Gastroesophageal sphincter (tissue), 4 donors: ENCODE data around the gene ATP2C2. TPM values are rescaled to one million over a fixed set of nuclear protein-coding genes. Genes with fewer than 3 reads are reported as not detected.

Source experiments
- ATAC-seq: fragments of 150-250 bp; one replicate; pipeline ENCODE4 v1.9.1; 2016; ENCODE audit warnings: mild to moderate bottlenecking, moderate library complexity
- H3K27ac ChIP-seq, 4 donors: fragments of 200-600 bp; sonication (generic) in 3 of 4; 1 replicate in 3 of 4; 2 replicates in 1 of 4; pipeline ENCODE4 v1.5.1; 2016 to 2019
- H3K27me3 ChIP-seq: fragments of 200-600 bp; sonication (generic); one replicate; pipeline ENCODE4 v1.5.1; 2019
- H3K36me3 ChIP-seq, 2 donors: fragments of 200-600 bp; sonication (generic); one replicate each; pipeline ENCODE4 v1.5.1; 2019; ENCODE audit warnings: control low read depth in 1 of 2
- H3K4me1 ChIP-seq, 3 donors: fragments of 200-600 bp; sonication (generic); 1 replicate in 2 of 3; 2 replicates in 1 of 3; pipeline ENCODE4 v1.5.1; 2016 to 2019; ENCODE audit warnings: control low read depth in 2 of 3
- H3K4me3 ChIP-seq, 2 donors: fragments of 200-600 bp; sonication (generic); one replicate each; pipeline ENCODE4 v1.5.1; 2019; ENCODE audit warnings: mild to moderate bottlenecking in 1 of 2, moderate library complexity in 1 of 2
- H3K9me3 ChIP-seq, 3 donors: fragments of 200-600 bp; sonication (generic); one replicate each; pipeline ENCODE4 v1.5.1; 2017 to 2019; ENCODE audit warnings: control low read depth in 2 of 3
- EP300 ChIP-seq: sonication (generic); formaldehyde crosslinking; IDR thresholded peaks from one replicate; pipeline ENCODE4 v1.6.1; 2017; ENCODE audit warnings: antibody characterized with exemption, mild to moderate bottlenecking
- POLR2A ChIP-seq, 2 donors: fragments of 450-650 bp; IDR thresholded peaks; one replicate each; pipeline ENCODE4 v1.6.1; 2017; ENCODE audit warnings: antibody characterized with exemption in 2 of 2, mild to moderate bottlenecking in 2 of 2, moderate library complexity in 1 of 2
- POLR2AphosphoS5 ChIP-seq: sonication (generic); formaldehyde crosslinking; IDR thresholded peaks from one replicate; pipeline ENCODE4 v1.6.1; 2017; ENCODE audit warnings: antibody characterized with exemption
- WGBS, 2 donors: methylation state at CpG; one replicate each; pipeline ENCODE4 v1.1.5; 2018; ENCODE audit warnings: low coverage in 1 of 2; 5-methylcytosine and 5-hydroxymethylcytosine counted together
- total RNA-seq, 4 donors: library from RNA; depleted of rRNA; stranded (reverse); fragments of >200 nt; gene quantifications; one replicate each; pipeline ENCODE4 v1.1.0, GENCODE V29; 2016
- TF ChIP-seq, protein P1 (sequence below), 4 experiments: fragments of 200-600 bp in 2 of 4; fragments of 450-650 bp in 2 of 4; sonication (generic) in 1 of 4; IDR thresholded peaks; one replicate each; pipeline ENCODE4 v1.5.1; 2017 to 2019; ENCODE audit warnings: antibody characterized with exemption in 4 of 4, mild to moderate bottlenecking in 2 of 4, moderate library complexity in 2 of 4

The ATP2C2 gene
- total RNA-seq, 4 donors from 2014 or later: 0.13 to 1.3 (median 0.31) TPM; not detected in 1

- ATAC-seq: no peak
- no peaks in the 10 kb centered on the region for H3K4me1 ChIP-seq
- no peak for TF ChIP-seq POLR2A (IDR thresholded peaks at IDR 0.05)
- no peak for TF ChIP-seq EP300
- TF ChIP-seq, protein P1, sequence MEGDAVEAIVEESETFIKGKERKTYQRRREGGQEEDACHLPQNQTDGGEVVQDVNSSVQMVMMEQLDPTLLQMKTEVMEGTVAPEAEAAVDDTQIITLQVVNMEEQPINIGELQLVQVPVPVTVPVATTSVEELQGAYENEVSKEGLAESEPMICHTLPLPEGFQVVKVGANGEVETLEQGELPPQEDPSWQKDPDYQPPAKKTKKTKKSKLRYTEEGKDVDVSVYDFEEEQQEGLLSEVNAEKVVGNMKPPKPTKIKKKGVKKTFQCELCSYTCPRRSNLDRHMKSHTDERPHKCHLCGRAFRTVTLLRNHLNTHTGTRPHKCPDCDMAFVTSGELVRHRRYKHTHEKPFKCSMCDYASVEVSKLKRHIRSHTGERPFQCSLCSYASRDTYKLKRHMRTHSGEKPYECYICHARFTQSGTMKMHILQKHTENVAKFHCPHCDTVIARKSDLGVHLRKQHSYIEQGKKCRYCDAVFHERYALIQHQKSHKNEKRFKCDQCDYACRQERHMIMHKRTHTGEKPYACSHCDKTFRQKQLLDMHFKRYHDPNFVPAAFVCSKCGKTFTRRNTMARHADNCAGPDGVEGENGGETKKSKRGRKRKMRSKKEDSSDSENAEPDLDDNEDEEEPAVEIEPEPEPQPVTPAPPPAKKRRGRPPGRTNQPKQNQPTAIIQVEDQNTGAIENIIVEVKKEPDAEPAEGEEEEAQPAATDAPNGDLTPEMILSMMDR (IDR thresholded peaks at IDR 0.05): no peak
- no peak for TF ChIP-seq POLR2AphosphoS5
- WGBS, 2 donors: 87% methylated on average over 6 of the region's 7 CpGs; no CpG with 5 or more reads in 1 of the 2 donors
- H3K36me3 ChIP-seq: no peaks in the 10 kb centered on the region
- H3K27ac ChIP-seq: no peak overlapping the region
- no peak overlapping the region for H3K4me3 ChIP-seq
- H3K27me3 ChIP-seq: no peaks in the 10 kb centered on the region
- H3K9me3 ChIP-seq: peaks cover 0 to 15% (median 0%) of the 10 kb centered on the region in 3 donors
Measured at GRCh38 chr16:84383106-84383505, 14.8 kb downstream of the ATP2C2 start.

DNA sequence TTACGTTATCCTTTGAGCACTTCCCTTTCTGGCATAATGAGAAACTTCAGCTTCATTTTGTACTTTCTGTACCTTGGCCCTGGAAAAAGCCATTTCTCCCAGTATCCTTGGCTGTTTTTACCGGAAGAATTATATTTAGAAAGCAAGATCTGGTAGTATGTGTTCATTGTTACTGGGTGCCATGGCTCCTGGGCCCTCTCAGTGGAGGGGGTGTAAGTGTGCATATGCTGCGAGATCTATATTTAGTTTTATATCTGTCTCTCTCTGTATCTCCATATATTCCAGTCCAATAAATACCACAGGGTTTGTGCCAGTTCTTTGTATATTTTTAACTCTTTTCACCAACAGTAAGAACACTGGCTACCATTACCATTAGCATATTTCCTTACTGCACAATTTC is 17.7 kb downstream of the ATP2C2 start:
- TF ChIP-seq POLR2AphosphoS5: no peak
- TF ChIP-seq, protein P1 (IDR thresholded peaks at IDR 0.05): no peak
- TF ChIP-seq EP300: no peak
- TF ChIP-seq POLR2A (IDR thresholded peaks at IDR 0.05): no peak
- ATAC-seq: no peak
- no peaks in the 10 kb centered on the region for H3K36me3 ChIP-seq
- H3K27me3 ChIP-seq: no peaks in the 10 kb centered on the region
- H3K4me3 ChIP-seq: no peak overlapping the region
- no peaks in the 10 kb centered on the region for H3K4me1 ChIP-seq
- H3K27ac ChIP-seq: no peak overlapping the region
- peaks cover 0 to 15% (median 0%) of the 10 kb centered on the region in 3 donors for H3K9me3 ChIP-seq
- WGBS, 2 donors: 72 to 81% methylated on average over 2 to 3 of the region's 3 CpGs

DNA sequence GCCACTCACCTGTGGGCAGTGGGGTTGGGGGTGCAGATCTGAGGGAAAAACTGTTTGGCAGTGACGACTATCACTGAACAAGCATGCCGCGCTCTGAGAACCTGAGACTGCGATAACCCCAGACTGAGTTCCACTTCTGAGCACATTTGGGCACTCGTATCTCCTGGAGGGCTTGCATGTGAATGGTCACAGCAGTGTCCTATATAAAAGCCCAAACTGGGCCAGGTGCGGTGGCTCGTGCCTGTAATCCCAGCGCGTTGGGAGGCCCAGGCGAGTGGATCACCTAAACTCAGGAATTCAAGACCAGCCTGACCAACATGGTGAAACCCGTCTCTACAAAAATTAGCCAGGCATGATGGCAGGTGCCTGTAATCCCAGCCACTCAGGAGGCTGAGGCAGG is 18.7 kb downstream of the ATP2C2 start:
- ATAC-seq: no peak
- TF ChIP-seq POLR2A (IDR thresholded peaks at IDR 0.05): no peak
- no peak for TF ChIP-seq POLR2AphosphoS5
- TF ChIP-seq EP300: no peak
- TF ChIP-seq, protein P1 (IDR thresholded peaks at IDR 0.05): no peak
- 79 to 87% methylated on average over 3 to 5 of the region's 11 CpGs for WGBS, 2 donors
- no peaks in the 10 kb centered on the region for H3K36me3 ChIP-seq
- no peak overlapping the region for H3K4me3 ChIP-seq
- H3K27me3 ChIP-seq: no peaks in the 10 kb centered on the region
- no peak overlapping the region for H3K27ac ChIP-seq
- peaks cover 0 to 15% (median 0%) of the 10 kb centered on the region in 3 donors for H3K9me3 ChIP-seq
- peaks cover 0 to 6% (median 0%) of the 10 kb centered on the region in 3 donors for H3K4me1 ChIP-seq

DNA sequence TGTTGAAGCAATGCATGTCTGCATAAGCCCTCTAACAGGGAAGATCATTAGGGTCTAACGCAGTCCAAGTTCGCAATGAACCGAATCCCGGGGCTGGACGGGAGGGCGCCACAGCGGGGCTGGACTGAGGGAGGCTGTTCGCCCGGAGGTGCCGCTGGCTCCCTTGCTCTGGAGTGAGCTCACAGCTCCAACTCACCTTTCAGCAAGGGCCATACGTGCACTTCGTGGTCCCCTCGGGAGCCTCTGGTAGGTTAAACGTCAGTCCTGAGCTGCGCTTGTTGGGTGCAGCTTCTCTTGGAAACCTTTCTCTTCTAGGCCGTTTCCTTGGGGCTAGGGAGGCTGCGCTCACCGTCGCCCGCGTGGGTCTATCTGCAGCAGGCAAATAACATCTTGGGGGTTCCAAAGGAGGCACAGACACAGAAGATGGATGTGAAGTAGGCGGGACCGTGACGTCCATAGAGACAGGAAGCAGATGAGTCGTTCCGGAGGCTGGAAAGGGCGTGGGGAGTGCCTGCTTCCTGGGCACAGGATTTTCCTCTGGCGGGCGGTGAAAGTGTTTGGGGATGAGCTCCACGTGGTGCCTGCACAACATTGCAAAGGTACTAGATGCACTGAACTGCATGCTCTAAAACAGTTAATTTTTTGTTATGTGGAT is 21.9 kb downstream of the ATP2C2 start:
- Histone ChIP-seq H3K4me1 (peaks cover 0 to 6% (median 0%) of the 10 kb centered on the region in 3 donors), H3K27me3 (peaks cover 15% of the 10 kb centered on the region), H3K27ac (no peak overlapping the region), H3K4me3 (no peak overlapping the region), H3K36me3 (no peaks in the 10 kb centered on the region), H3K9me3 (no peaks in the 10 kb centered on the region)
- TF ChIP-seq, protein P1 (IDR thresholded peaks at IDR 0.05): no peak
- TF ChIP-seq EP300: no peak
- 59 to 90% methylated on average over 3 to 9 of the region's 30 CpGs for WGBS, 2 donors
- no peak for ATAC-seq
